Measurements from ENCODE around the gene MAGEB17.

Gene MAGEB17

GRCh38 chrX:16199343-16199742, 32.1 kb downstream of the MAGEB17 start:
- no peak overlapping the region for H3K4me3 Mint-ChIP-seq
- ATAC-seq (replicated peaks; ENCODE audit: extremely low read depth, poor library complexity, severe bottlenecking) (no peak), DNase-seq (ENCODE audit: low spot score in 2 of 2) (no peak)
- peaks cover 15% of the 10 kb centered on the region for H3K27me3 Mint-ChIP-seq
- H3K27ac Mint-ChIP-seq (ENCODE audit: low read depth), result no peak overlapping the region
- H3K4me1 Mint-ChIP-seq, result no peaks in the 10 kb centered on the region
- H3K36me3 Mint-ChIP-seq (ENCODE audit: insufficient read depth), result no peaks in the 10 kb centered on the region
- peaks cover 5% of the 10 kb centered on the region for H3K9me3 Mint-ChIP-seq

DNA sequence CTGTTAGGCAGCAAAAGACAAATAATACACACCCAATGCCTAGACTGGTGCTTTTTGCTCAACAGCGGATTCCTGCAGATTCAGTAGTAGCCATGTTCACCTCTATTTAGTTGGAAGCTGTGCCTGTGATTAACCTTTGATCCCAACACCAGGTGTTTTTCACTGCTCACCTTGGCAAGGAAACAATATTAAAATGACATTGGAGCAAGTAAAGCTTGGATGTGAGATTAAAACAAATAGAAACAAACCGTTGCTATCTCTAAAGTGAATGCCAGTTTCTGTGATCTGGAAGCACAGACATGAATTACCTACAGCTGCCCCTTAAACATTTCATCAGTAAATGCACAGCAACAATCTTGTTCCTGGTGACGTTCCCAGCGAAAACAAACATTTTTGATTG, 35.7 kb downstream of the MAGEB17 start:
- H3K4me1 Mint-ChIP-seq, result no peaks in the 10 kb centered on the region
- H3K4me3 Mint-ChIP-seq, result no peak overlapping the region
- no peaks in the 10 kb centered on the region for H3K36me3 Mint-ChIP-seq (ENCODE audit: insufficient read depth)
- H3K9me3 Mint-ChIP-seq, result peaks cover 5% of the 10 kb centered on the region
- ATAC-seq (replicated peaks; ENCODE audit: extremely low read depth, poor library complexity, severe bottlenecking) (no peak), DNase-seq (ENCODE audit: low spot score in 2 of 2) (no peak)
- no peak overlapping the region for H3K27ac Mint-ChIP-seq (ENCODE audit: low read depth)
- peaks cover 15% of the 10 kb centered on the region for H3K27me3 Mint-ChIP-seq

- Mint-ChIP-seq H3K27me3 (peaks cover 15% of the 10 kb centered on the region), H3K27ac (ENCODE audit: low read depth) (no peak overlapping the region), H3K36me3 (ENCODE audit: insufficient read depth) (no peaks in the 10 kb centered on the region), H3K4me3 (no peak overlapping the region), H3K9me3 (peaks cover 5% of the 10 kb centered on the region), H3K4me1 (no peaks in the 10 kb centered on the region)
- ATAC-seq (replicated peaks; ENCODE audit: extremely low read depth, poor library complexity, severe bottlenecking), result no peak
- DNase-seq (ENCODE audit: low spot score in 2 of 2), result no peak
Measured at GRCh38 chrX:16204538-16204937, 37.3 kb downstream of the MAGEB17 start.

- Mint-ChIP-seq H3K36me3 (ENCODE audit: insufficient read depth) (no peaks in the 10 kb centered on the region), H3K4me3 (no peak overlapping the region), H3K9me3 (peaks cover 5% of the 10 kb centered on the region), H3K27me3 (peaks cover 15% of the 10 kb centered on the region), H3K4me1 (no peaks in the 10 kb centered on the region), H3K27ac (ENCODE audit: low read depth) (no peak overlapping the region)
- DNase-seq (ENCODE audit: low spot score in 2 of 2) (no peak), ATAC-seq (replicated peaks; ENCODE audit: extremely low read depth, poor library complexity, severe bottlenecking) (no peak)
Measured at GRCh38 chrX:16205840-16206239, 38.6 kb downstream of the MAGEB17 start.

DNA sequence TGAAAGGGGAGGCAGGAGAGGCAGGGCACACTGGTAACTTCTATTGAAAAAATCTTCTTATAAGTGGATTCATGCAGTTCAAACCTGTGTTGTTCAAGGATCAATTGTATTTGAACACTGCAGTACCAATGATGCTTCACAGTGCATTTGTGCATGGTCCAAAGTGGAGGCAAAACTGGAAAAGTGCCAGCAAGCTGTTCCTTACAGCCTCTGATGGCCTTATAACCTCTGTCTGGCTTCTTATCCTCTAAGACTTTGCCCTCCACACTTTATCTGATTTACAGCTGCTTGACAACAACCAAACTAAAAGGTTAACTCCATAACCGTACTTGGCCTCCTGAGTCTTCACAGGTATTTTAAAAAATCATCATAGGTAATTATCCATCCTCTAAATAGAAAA, 40.4 kb downstream of the MAGEB17 start:
- DNase-seq (ENCODE audit: low spot score in 2 of 2) (no peak), ATAC-seq (replicated peaks; ENCODE audit: extremely low read depth, poor library complexity, severe bottlenecking) (no peak)
- no peaks in the 10 kb centered on the region for H3K9me3 Mint-ChIP-seq
- no peaks in the 10 kb centered on the region for H3K36me3 Mint-ChIP-seq (ENCODE audit: insufficient read depth)
- no peaks in the 10 kb centered on the region for H3K4me1 Mint-ChIP-seq
- no peak overlapping the region for H3K27ac Mint-ChIP-seq (ENCODE audit: low read depth)
- H3K27me3 Mint-ChIP-seq, result peaks cover 1% of the 10 kb centered on the region
- no peak overlapping the region for H3K4me3 Mint-ChIP-seq

- Mint-ChIP-seq H3K27ac (ENCODE audit: low read depth) (no peak overlapping the region), H3K27me3 (no peaks in the 10 kb centered on the region), H3K36me3 (ENCODE audit: insufficient read depth) (no peaks in the 10 kb centered on the region), H3K4me3 (no peak overlapping the region), H3K4me1 (no peaks in the 10 kb centered on the region), H3K9me3 (no peaks in the 10 kb centered on the region)
- ATAC-seq (replicated peaks; ENCODE audit: extremely low read depth, poor library complexity, severe bottlenecking) (no peak), DNase-seq (ENCODE audit: low spot score in 2 of 2) (no peak)
Measured at GRCh38 chrX:16208601-16209000, 41.3 kb downstream of the MAGEB17 start.

DNA sequence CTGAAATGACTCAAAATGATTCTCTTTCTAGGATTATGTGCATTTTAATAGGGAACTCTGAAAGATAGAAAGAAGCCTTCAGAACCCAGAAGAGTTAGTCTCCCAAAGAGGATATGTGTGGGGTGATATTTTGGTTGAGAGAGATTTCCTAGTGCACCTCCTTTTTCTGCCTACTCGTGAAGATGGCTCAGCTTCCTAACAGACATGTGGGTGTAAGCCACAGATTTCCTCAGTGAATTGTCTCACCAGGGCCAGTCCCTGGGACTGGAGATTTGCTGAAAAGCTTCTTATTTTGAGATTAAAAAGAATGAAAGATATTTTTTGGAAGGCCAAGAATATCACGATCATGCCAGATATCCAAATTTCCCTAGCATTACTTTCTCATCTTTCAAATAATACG, 42.8 kb downstream of the MAGEB17 start:
- Mint-ChIP-seq H3K4me3 (no peak overlapping the region), H3K9me3 (no peaks in the 10 kb centered on the region), H3K36me3 (ENCODE audit: insufficient read depth) (no peaks in the 10 kb centered on the region), H3K4me1 (no peaks in the 10 kb centered on the region), H3K27ac (ENCODE audit: low read depth) (no peak overlapping the region), H3K27me3 (no peaks in the 10 kb centered on the region)
- ATAC-seq (replicated peaks; ENCODE audit: extremely low read depth, poor library complexity, severe bottlenecking) (no peak), DNase-seq (ENCODE audit: low spot score in 2 of 2) (no peak)

DNA sequence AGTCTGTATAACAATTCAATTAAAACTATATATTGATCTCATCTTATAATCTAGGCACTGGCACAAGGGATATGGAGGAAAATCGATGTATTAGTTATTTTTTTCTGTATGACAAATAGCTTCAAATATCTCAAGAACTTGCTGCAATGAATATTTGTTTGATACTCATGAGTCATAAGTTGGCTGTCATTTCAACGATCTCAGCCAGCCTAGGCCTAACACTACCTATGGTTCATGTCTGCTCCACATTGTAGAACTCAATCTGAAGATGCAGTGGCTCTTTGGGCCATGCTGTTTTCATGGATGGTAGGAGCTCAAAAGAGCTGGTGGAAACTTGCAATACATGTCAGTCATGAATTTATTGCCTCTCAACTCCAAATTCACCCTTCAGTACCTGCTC, 44.7 kb downstream of the MAGEB17 start:
- DNase-seq (ENCODE audit: low spot score in 2 of 2) (no peak), ATAC-seq (replicated peaks; ENCODE audit: extremely low read depth, poor library complexity, severe bottlenecking) (no peak)
- H3K4me3 Mint-ChIP-seq, result no peak overlapping the region
- no peaks in the 10 kb centered on the region for H3K9me3 Mint-ChIP-seq
- H3K36me3 Mint-ChIP-seq (ENCODE audit: insufficient read depth), result no peaks in the 10 kb centered on the region
- no peaks in the 10 kb centered on the region for H3K27me3 Mint-ChIP-seq
- H3K27ac Mint-ChIP-seq (ENCODE audit: low read depth), result no peak overlapping the region
- H3K4me1 Mint-ChIP-seq, result no peaks in the 10 kb centered on the region

GRCh38 chrX:16212436-16212835, 45.2 kb downstream of the MAGEB17 start:
- Mint-ChIP-seq H3K27ac (ENCODE audit: low read depth) (no peak overlapping the region), H3K4me3 (no peak overlapping the region), H3K36me3 (ENCODE audit: insufficient read depth) (no peaks in the 10 kb centered on the region), H3K27me3 (no peaks in the 10 kb centered on the region), H3K4me1 (no peaks in the 10 kb centered on the region), H3K9me3 (no peaks in the 10 kb centered on the region)
- DNase-seq (ENCODE audit: low spot score in 2 of 2) (no peak), ATAC-seq (replicated peaks; ENCODE audit: extremely low read depth, poor library complexity, severe bottlenecking) (no peak)

GRCh38 chrX:16213961-16214360, 46.7 kb downstream of the MAGEB17 start:
- no peaks in the 10 kb centered on the region for H3K36me3 Mint-ChIP-seq (ENCODE audit: insufficient read depth)
- ATAC-seq (replicated peaks; ENCODE audit: extremely low read depth, poor library complexity, severe bottlenecking), result no peak
- no peak for DNase-seq (ENCODE audit: low spot score in 2 of 2)

GRCh38 chrX:16215660-16216059, 48.4 kb downstream of the MAGEB17 start:
- Mint-ChIP-seq H3K4me3 (no peak overlapping the region), H3K4me1 (no peaks in the 10 kb centered on the region), H3K27ac (ENCODE audit: low read depth) (no peak overlapping the region), H3K36me3 (ENCODE audit: insufficient read depth) (no peaks in the 10 kb centered on the region), H3K9me3 (no peaks in the 10 kb centered on the region), H3K27me3 (no peaks in the 10 kb centered on the region)
- DNase-seq (ENCODE audit: low spot score in 2 of 2) (no peak), ATAC-seq (replicated peaks; ENCODE audit: extremely low read depth, poor library complexity, severe bottlenecking) (no peak)

More at GRCh38 chrX:16213961-16214360, 46.7 kb downstream of the MAGEB17 start:
- no peaks in the 10 kb centered on the region for H3K4me1 Mint-ChIP-seq
- H3K9me3 Mint-ChIP-seq, result no peaks in the 10 kb centered on the region
- H3K27ac Mint-ChIP-seq (ENCODE audit: low read depth), result no peak overlapping the region
- H3K27me3 Mint-ChIP-seq, result no peaks in the 10 kb centered on the region
- no peak overlapping the region for H3K4me3 Mint-ChIP-seq

Data from central memory CD8-positive, alpha-beta T cell (primary cell).